H1 (cell line): ENCODE results near the gene FNDC3A. TPM values are rescaled to one million over a fixed set of nuclear protein-coding genes. Genes with fewer than 3 reads are reported as not detected.

Experiments
- CTCF ChIA-PET: fragments of 300-600 bp; sonication (Branson Sonifier 250); formaldehyde crosslinking; loops from one replicate; lab custom pipeline; 2021; ENCODE audit not compliant: partially characterized antibody; lab: Charles Lee
- POLR2A ChIA-PET: fragments of 300-600 bp; sonication (Branson Sonifier 250); formaldehyde crosslinking; loops from one replicate; lab custom pipeline; 2021; ENCODE audit warnings: inconsistent platforms; ENCODE audit not compliant: partially characterized antibody; lab: Charles Lee
- DNase-seq, 2 experiments: peaks; one replicate each; pipeline versions ENCODE4 v3.0.0 to v3.0.0-alpha.2; 2010 to 2022; ENCODE audit warnings: low spot score in 2 of 2, low read depth in 1 of 2, mixed read lengths in 1 of 2
- FAIRE-seq: peaks from 2 replicates; lab custom pipeline; 2011; peaks lifted over from hg19 to GRCh38; lab: Jason Lieb, UNC
- H2AFZ ChIP-seq: 2 replicates; pipeline ENCODE4 v1.8.1; 2012; ENCODE audit warnings: low read length, inconsistent platforms
- H2AK5ac ChIP-seq: 2 replicates; pipeline ENCODE4 v1.6.1; 2013; ENCODE audit warnings: low read depth, low read length
- H2BK120ac ChIP-seq: replicated peaks from 2 replicates; pipeline ENCODE3; 2013; ENCODE audit warnings: low read depth, low read length, inconsistent platforms
- H2BK12ac ChIP-seq: 2 replicates; pipeline ENCODE4 v1.6.1; 2013; ENCODE audit warnings: low read depth, low read length
- H2BK15ac ChIP-seq: 2 replicates; pipeline ENCODE4 v1.6.1; 2013; ENCODE audit warnings: low read length
- H2BK20ac ChIP-seq: 2 replicates; pipeline ENCODE4 v1.6.1; 2013; ENCODE audit warnings: low read length
- H2BK5ac ChIP-seq: 2 replicates; pipeline ENCODE4 v1.6.1; 2013; ENCODE audit warnings: low read depth, low read length
- H3K14ac ChIP-seq: 2 replicates; pipeline ENCODE4 v1.6.1; 2013; ENCODE audit warnings: inconsistent platforms; ENCODE audit not compliant: insufficient read length
- H3K18ac ChIP-seq: 2 replicates; pipeline ENCODE4 v1.6.1; 2013; ENCODE audit warnings: low read length; ENCODE audit errors: extremely low read depth
- H3K23ac ChIP-seq: 2 replicates; pipeline ENCODE4 v1.6.1; 2013; ENCODE audit warnings: inconsistent platforms; ENCODE audit not compliant: insufficient read length
- H3K23me2 ChIP-seq: 2 replicates; pipeline ENCODE4 v1.6.1; 2013; ENCODE audit warnings: low read depth, low read length
- H3K27ac ChIP-seq: 2 replicates; pipeline ENCODE4 v1.6.1; 2011; ENCODE audit warnings: low read depth, low read length, inconsistent platforms
- H3K27me3 ChIP-seq, 4 experiments: replicated peaks in 1 of 4; 1 replicate in 1 of 4; 2 replicates in 3 of 4; pipeline versions ENCODE4 v1.6.1 to v1.8.1; 2011 to 2013; ENCODE audit warnings: low read length in 3 of 4, mild to moderate bottlenecking in 3 of 4, inconsistent platforms in 2 of 4, mixed read lengths in 2 of 4, moderate library complexity in 1 of 4; ENCODE audit not compliant: control insufficient read depth in 3 of 4, insufficient read depth in 3 of 4; ENCODE audit errors: extremely low read depth in 1 of 4
- H3K36me3 ChIP-seq, 4 experiments: 2 replicates each; pipeline versions ENCODE4 v1.6.1 to v1.8.1; 2011 to 2013; ENCODE audit warnings: mild to moderate bottlenecking in 4 of 4, low read length in 3 of 4, moderate library complexity in 2 of 4, control low read depth in 1 of 4, inconsistent platforms in 1 of 4; ENCODE audit not compliant: insufficient read depth in 4 of 4, control insufficient read depth in 2 of 4
- H3K4ac ChIP-seq: replicated peaks from 2 replicates; pipeline ENCODE3; 2013; ENCODE audit warnings: low read length, low read depth, mixed read lengths, inconsistent platforms; ENCODE audit not compliant: insufficient read length
- H3K4me1 ChIP-seq, 4 experiments: replicated peaks in 1 of 4; 1 replicate in 1 of 4; 2 replicates in 3 of 4; pipeline versions ENCODE4 v1.6.1 to v1.8.1; 2011 to 2013; ENCODE audit warnings: low read length in 3 of 4, inconsistent platforms in 2 of 4, mixed read lengths in 1 of 4; ENCODE audit not compliant: insufficient read depth in 4 of 4, control insufficient read depth in 3 of 4
- H3K4me2 ChIP-seq, 2 experiments: 2 replicates each; pipeline versions ENCODE4 v1.6.1 to v1.8.1; 2011 to 2013; ENCODE audit warnings: low read depth in 2 of 2, low read length in 2 of 2, control low read depth in 1 of 2, inconsistent platforms in 1 of 2, mild to moderate bottlenecking in 1 of 2; ENCODE audit not compliant: insufficient read depth in 1 of 2
- H3K4me3 ChIP-seq, 4 experiments: fragments of 200-600, 300-600 bp in 1 of 4; sonication (generic), shearing (Covaris generic), sonication (Bioruptor Twin) in 1 of 4; 2 replicates each; pipeline versions ENCODE4 v1.5.1 to v1.8.1; 2011 to 2016; ENCODE audit warnings: low read length in 4 of 4, low read depth in 3 of 4, control low read depth in 2 of 4, inconsistent platforms in 2 of 4, mild to moderate bottlenecking in 2 of 4, mixed read lengths in 1 of 4, moderate library complexity in 1 of 4; ENCODE audit not compliant: insufficient read depth in 2 of 4; ENCODE audit errors: extremely low read depth in 1 of 4
- H3K56ac ChIP-seq: replicated peaks from 2 replicates; pipeline ENCODE3; 2013; ENCODE audit warnings: low read depth, mild to moderate bottlenecking, mixed read lengths, low read length, inconsistent platforms; ENCODE audit not compliant: insufficient read length
- H3K79me1 ChIP-seq: 2 replicates; pipeline ENCODE4 v1.6.1; 2013; ENCODE audit warnings: low read depth, low read length, control low read depth
- H3K79me2 ChIP-seq, 2 experiments: 2 replicates each; pipeline versions ENCODE4 v1.6.1 to v1.8.1; 2012 to 2013; ENCODE audit warnings: low read length in 2 of 2, mild to moderate bottlenecking in 2 of 2, inconsistent platforms in 1 of 2; ENCODE audit not compliant: insufficient read depth in 2 of 2, control insufficient read depth in 1 of 2
- H3K9ac ChIP-seq, 4 experiments: replicated peaks in 1 of 4; 1 replicate in 1 of 4; 2 replicates in 3 of 4; pipeline versions ENCODE4 v1.6.1 to v1.8.1; 2011 to 2013; ENCODE audit warnings: low read depth in 3 of 4, low read length in 3 of 4, control low read depth in 2 of 4, mild to moderate bottlenecking in 2 of 4, moderate library complexity in 2 of 4, inconsistent platforms in 1 of 4; ENCODE audit errors: extremely low read depth in 1 of 4
- H3K9me3 ChIP-seq, 2 experiments: 2 replicates each; pipeline versions ENCODE4 v1.6.1 to v1.8.1; 2012 to 2013; ENCODE audit warnings: mild to moderate bottlenecking in 2 of 2, moderate library complexity in 2 of 2, control low read depth in 1 of 2, inconsistent platforms in 1 of 2, low read depth in 1 of 2, low read length in 1 of 2, mixed read lengths in 1 of 2; ENCODE audit not compliant: insufficient read depth in 2 of 2
- H4K20me1 ChIP-seq, 2 experiments: replicated peaks in 1 of 2; 2 replicates each; pipeline versions ENCODE3 to v1.8.1; 2011 to 2013; ENCODE audit warnings: inconsistent platforms in 2 of 2, low read length in 2 of 2, mild to moderate bottlenecking in 1 of 2; ENCODE audit not compliant: insufficient read depth in 2 of 2, control insufficient read depth in 1 of 2
- H4K5ac ChIP-seq: 2 replicates; pipeline ENCODE4 v1.6.1; 2013; ENCODE audit warnings: low read length, low read depth, mixed read lengths, inconsistent platforms; ENCODE audit not compliant: insufficient read length
- H4K8ac ChIP-seq: 2 replicates; pipeline ENCODE4 v1.8.0; 2013; ENCODE audit warnings: mild to moderate bottlenecking, moderate library complexity, low read length, inconsistent platforms; ENCODE audit not compliant: insufficient read depth; ENCODE audit errors: extremely low read depth
- H4K91ac ChIP-seq: replicated peaks from 2 replicates; pipeline ENCODE3; 2013; ENCODE audit warnings: low read length, mixed read lengths, inconsistent platforms; ENCODE audit not compliant: insufficient read length
- CEBPB ChIP-seq: IDR thresholded peaks from 2 replicates; pipeline ENCODE4 v1.6.1; 2012; ENCODE audit warnings: low read depth, low read length
- CHD1 ChIP-seq: IDR thresholded peaks from 2 replicates; pipeline ENCODE4 v1.6.1; 2012; ENCODE audit warnings: low read depth, low read length, improper control_type of control experiment
- CREB1 ChIP-seq: IDR thresholded peaks from 2 replicates; pipeline ENCODE4 v1.6.1; 2012; ENCODE audit warnings: inconsistent platforms
- CTCF ChIP-seq, 3 experiments: IDR thresholded peaks; 1 replicate in 2 of 3; 2 replicates in 1 of 3; pipeline versions ENCODE4 v1.5.1 to v1.6.1; 2011; ENCODE audit warnings: low read length in 3 of 3, mild to moderate bottlenecking in 3 of 3, inconsistent platforms in 2 of 3, low read depth in 1 of 3, moderate library complexity in 1 of 3; ENCODE audit not compliant: insufficient read depth in 1 of 3; ENCODE audit errors: control extremely low read depth in 1 of 3
- EGR1 ChIP-seq: IDR thresholded peaks from 2 replicates; pipeline ENCODE4 v1.6.1; 2011; ENCODE audit warnings: low read depth, low read length, borderline replicate concordance
- JUN ChIP-seq: IDR thresholded peaks from 2 replicates; pipeline ENCODE4 v1.6.1; 2011; ENCODE audit warnings: low read depth, mild to moderate bottlenecking, improper control_type of control experiment, low read length
- NANOG ChIP-seq: IDR thresholded peaks from 2 replicates; pipeline ENCODE4 v1.6.1; 2011; ENCODE audit warnings: low read length, low read depth, mild to moderate bottlenecking, inconsistent platforms; ENCODE audit not compliant: insufficient read depth, poor library complexity, severe bottlenecking
- RNF2 ChIP-seq: fragments of 200-900, 300-1000 bp; sonication (generic); IDR thresholded peaks from 2 replicates; pipeline ENCODE4 v1.7.1; 2016; ENCODE audit warnings: borderline replicate concordance, low read depth, mild to moderate bottlenecking, antibody characterized with exemption, low read length; ENCODE audit not compliant: poor library complexity, severe bottlenecking; ENCODE audit errors: missing control alignments
- SIN3A ChIP-seq, 2 experiments: IDR thresholded peaks in 1 of 2; conservative IDR thresholded peaks in 1 of 2; 2 replicates each; pipeline ENCODE4 v1.6.1; 2011 to 2012; ENCODE audit warnings: low read length in 2 of 2, improper control_type of control experiment in 1 of 2, low read depth in 1 of 2, mild to moderate bottlenecking in 1 of 2
- SP1 ChIP-seq: IDR thresholded peaks from 2 replicates; pipeline ENCODE4 v1.6.1; 2011; ENCODE audit warnings: low read depth, low read length
- SP4 ChIP-seq: IDR thresholded peaks from 2 replicates; pipeline ENCODE4 v1.6.1; 2012; ENCODE audit warnings: low read length, inconsistent platforms
- SRF ChIP-seq: IDR thresholded peaks from 2 replicates; pipeline ENCODE4 v1.6.1; 2011; ENCODE audit warnings: mild to moderate bottlenecking, low read depth, low read length, moderate library complexity
- TEAD4 ChIP-seq: IDR thresholded peaks from 2 replicates; pipeline ENCODE4 v1.6.1; 2012; ENCODE audit warnings: low read depth, low read length, inconsistent platforms, mixed read lengths
- WGBS, 2 experiments: shearing (Covaris generic) in 1 of 2; methylation state at CpG; one replicate each; pipeline versions ENCODE4 v1.1.6 to v1.1.7; 2013 to 2015; ENCODE audit warnings: low lambda C conversion rate in 2 of 2, mixed read lengths in 2 of 2, inconsistent platforms in 1 of 2, low coverage in 1 of 2, missing lambda C conversion rate in 1 of 2; ENCODE audit not compliant: insufficient replicate concordance in 2 of 2, insufficient coverage in 1 of 2, insufficient read length in 1 of 2; ENCODE audit errors: extremely low coverage in 1 of 2, missing lambda C conversion rate in 1 of 2; 5-methylcytosine and 5-hydroxymethylcytosine counted together
- polyA plus RNA-seq, 7 experiments: library from polyadenylated mRNA; depleted of rRNA in 3 of 7; stranded (reverse) in 5 of 7; unstranded in 2 of 7; fragments of >200 nt in 5 of 7; fragments of 200-250 nt in 2 of 7; gene quantifications; 1 replicate in 5 of 7; 2 replicates in 1 of 7; 4 replicates in 1 of 7; pipeline versions ENCODE4 v1.2.1 to v1.2.3, GENCODE V29; 2011 to 2013; ENCODE audit warnings: missing spikeins in 2 of 7, mixed read lengths in 2 of 7
- total RNA-seq: library from RNA; stranded (reverse); fragmentation: NEBNext Ultra II Directional; extraction: Animal tissue kit (Norgen Biotek cat#: 25700); gene quantifications from 2 replicates; pipeline ENCODE4 v1.2.1, GENCODE V29; 2021

The FNDC3A gene
- total and polyA plus RNA-seq, 2 of the 8 experiments (the other 6 are each of a cell fraction or from before 2014, with no cell fraction given), result 14.6 to 26.0 TPM

DNA sequence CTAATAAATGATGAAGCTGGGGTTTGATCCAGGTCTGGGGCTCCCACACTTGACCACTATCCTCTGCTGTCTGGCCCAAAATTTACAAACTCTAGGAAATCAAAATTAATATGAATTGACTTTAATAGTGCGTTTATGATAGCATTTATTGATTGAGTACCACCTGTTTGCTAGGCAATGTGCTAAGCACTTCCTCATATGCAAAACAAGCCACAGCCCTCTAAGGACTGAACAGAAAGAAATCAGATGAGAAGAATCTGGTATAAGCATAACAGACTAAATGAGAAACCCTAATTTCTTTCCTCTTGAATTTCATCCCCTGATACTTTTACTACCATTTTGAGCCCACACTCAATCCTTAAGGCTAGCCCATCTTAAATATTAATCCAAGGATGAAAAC lies 237.8 kb downstream of the FNDC3A start:
- H2AFZ ChIP-seq, result no peak overlapping the region
- H2BK5ac ChIP-seq, result no peak overlapping the region
- H3K56ac ChIP-seq, result no peak overlapping the region
- no peak overlapping the region for H3K23ac ChIP-seq
- peaks cover 7% of the 10 kb centered on the region for H3K23me2 ChIP-seq
- H4K20me1 ChIP-seq, result peaks cover 0 to 1% of the 10 kb centered on the region in 2 experiments
- no peak overlapping the region for H2BK15ac ChIP-seq
- H2AK5ac ChIP-seq, result no peak overlapping the region
- H2BK20ac ChIP-seq, result no peak overlapping the region
- no peaks in the 10 kb centered on the region for H3K36me3 ChIP-seq
- H3K9me3 ChIP-seq, result no peaks in the 10 kb centered on the region
- H3K18ac ChIP-seq, result no peak overlapping the region
- H3K79me2 ChIP-seq, result no peaks in the 10 kb centered on the region
- H2BK120ac ChIP-seq, result no peak overlapping the region
- 84% methylated on average over 1 of the region's 1 CpG; no CpG with 5 or more reads in 1 of the 2 experiments for WGBS, 2 experiments
- no peak overlapping the region for H3K4me3 ChIP-seq
- H4K91ac ChIP-seq, result no peak overlapping the region
- H4K5ac ChIP-seq, result no peak overlapping the region
- DNase-seq (no peak), FAIRE-seq (no peak)
- H2BK12ac ChIP-seq, result no peak overlapping the region
- H3K27ac ChIP-seq, result no peak overlapping the region
- no peak overlapping the region for H4K8ac ChIP-seq
- H3K4me2 ChIP-seq, result no peak overlapping the region
- ChIA-PET CTCF (no interaction called here), POLR2A (no interaction called here)
- H3K4ac ChIP-seq, result no peak overlapping the region
- peaks cover 13 to 26% (median 24%) of the 10 kb centered on the region in 4 experiments for H3K27me3 ChIP-seq
- peaks cover 3 to 9% (median 5%) of the 10 kb centered on the region in 4 experiments; a peak in 6 of 7 replicates for H3K4me1 ChIP-seq
- H3K9ac ChIP-seq, result no peak overlapping the region
- no peak overlapping the region for H3K14ac ChIP-seq
- H3K79me1 ChIP-seq, result no peaks in the 10 kb centered on the region
- TF ChIP-seq SIN3A (conservative IDR thresholded peaks at IDR 0.05 in 1 of 2, IDR thresholded peaks at IDR 0.05 in 1 of 2; ENCODE audit: low read depth in 1 of 2, low read length in 2 of 2), result no peak
- TF ChIP-seq EGR1, result no peak
- TF ChIP-seq NANOG, result no peak
- TF ChIP-seq JUN, result no peak
- no peak for TF ChIP-seq SP1
- no peak for TF ChIP-seq CREB1
- TF ChIP-seq CHD1, result no peak
- no peak for TF ChIP-seq CTCF (IDR thresholded peaks at IDR 0.05; ENCODE audit: control extremely low read depth in 1 of 3, insufficient read depth in 1 of 3, low read depth in 1 of 3, low read length in 3 of 3)
- TF ChIP-seq SP4, result no peak
- no peak for TF ChIP-seq CEBPB
- no peak for TF ChIP-seq TEAD4
- no peak for TF ChIP-seq SRF
- no peak for TF ChIP-seq RNF2
